Lower lobe of right lung (tissue), 2 donors: ENCODE measurements around the gene MRPL24. TPM values are rescaled to one million over a fixed set of nuclear protein-coding genes. Genes with fewer than 3 reads are reported as not detected.
A peak's percentile ranks its signal among the peaks of the same experiment; 100 is the strongest.

Experiments
- ATAC-seq, 2 donors: fragments of 200-7000 bp; cut with Tn5 transposase; one replicate each; pipeline ENCODE4 v1.9.1; 2020 to 2022; ENCODE audit warnings: mild to moderate bottlenecking in 2 of 2, moderate library complexity in 2 of 2
- DNase-seq: peaks from one replicate; pipeline ENCODE4 v3.0.0-alpha.2; 2020
- H3K27ac ChIP-seq: fragments of 200-600 bp; one replicate; pipeline ENCODE4 v1.8.0; 2022
- H3K27me3 ChIP-seq: fragments of 200-600 bp; one replicate; pipeline ENCODE4 v1.8.0; 2022; ENCODE audit warnings: low read depth
- H3K36me3 ChIP-seq: fragments of 200-600 bp; one replicate; pipeline ENCODE4 v1.8.0; 2022; ENCODE audit warnings: mild to moderate bottlenecking
- H3K4me1 ChIP-seq: fragments of 200-600 bp; one replicate; pipeline ENCODE4 v1.8.0; 2022
- H3K4me3 ChIP-seq: fragments of 200-600 bp; one replicate; pipeline ENCODE4 v1.8.0; 2022; ENCODE audit warnings: mild to moderate bottlenecking
- H3K9me3 ChIP-seq: fragments of 200-600 bp; one replicate; pipeline ENCODE4 v1.8.0; 2022
- intact Hi-C: fragments of 100-400 bp; cut with DNase I; formaldehyde crosslinking; loops from one replicate; pipeline ENCODE4 v1.11.0; 2022
- total RNA-seq: library from RNA; stranded (reverse); fragmentation: NEBNext Ultra II Directional; extraction: Animal tissue kit (Norgen Biotek cat#: 25700); gene quantifications from one replicate; pipeline ENCODE4 v1.2.1, GENCODE V29; 2021
- TF ChIP-seq, protein P1 (sequence below): fragments of 200-600 bp; IDR thresholded peaks from one replicate; pipeline ENCODE4 v1.8.0; 2022; ENCODE audit warnings: antibody characterized with exemption, mild to moderate bottlenecking
- donor health status: DM: no; HTN: yes; CAD: no; lungs with severe emphysema.

The MRPL24 gene
- total RNA-seq, 1 donor from 2014 or later, result 43.7 TPM

DNA sequence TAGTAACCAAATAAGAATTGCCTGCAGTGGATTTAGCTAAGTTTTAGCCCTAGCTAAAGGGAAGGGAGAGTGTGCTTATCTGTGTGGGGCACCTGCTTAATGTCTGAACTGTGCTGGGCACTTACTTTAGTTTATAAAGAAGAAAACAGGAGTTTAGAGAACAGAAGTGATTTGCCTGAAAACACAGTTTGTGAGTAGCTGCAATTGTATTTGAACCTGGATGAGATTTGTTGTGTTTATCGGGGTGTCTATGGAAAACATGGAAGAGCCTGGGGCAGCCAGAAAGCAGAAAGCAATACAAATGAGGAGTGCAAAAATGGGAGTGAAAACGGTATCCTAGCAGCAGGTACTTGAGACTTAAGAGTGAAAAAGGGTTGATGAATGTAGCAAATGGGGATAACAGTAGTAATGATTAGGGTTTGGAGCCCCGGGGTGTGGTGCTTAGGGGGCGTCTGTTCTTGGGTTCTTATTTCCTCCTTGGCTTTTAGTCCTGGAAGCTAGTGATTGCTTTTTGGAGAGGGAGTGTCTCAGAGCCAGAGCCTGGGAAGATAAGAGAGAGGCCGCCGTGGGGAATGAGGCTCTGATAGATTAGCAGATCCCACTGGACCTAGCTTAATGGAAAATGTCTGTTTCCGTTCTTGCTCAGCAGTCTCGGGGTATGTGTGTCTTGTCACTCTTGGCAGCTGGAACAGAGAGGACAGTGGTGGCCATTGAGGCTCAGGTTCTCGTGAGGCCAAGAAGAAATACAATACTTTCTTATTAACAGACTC, 32.0 kb upstream of the MRPL24 start:
- DNase-seq (no peak), ATAC-seq (no peak)
- intact Hi-C loops, result no loop called here
- H3K27ac ChIP-seq, result no peak overlapping the region
- H3K4me1 ChIP-seq, result peaks cover 52% of the 10 kb centered on the region
- H3K9me3 ChIP-seq, result no peaks in the 10 kb centered on the region
- H3K27me3 ChIP-seq, result no peaks in the 10 kb centered on the region
- TF ChIP-seq, protein P1, sequence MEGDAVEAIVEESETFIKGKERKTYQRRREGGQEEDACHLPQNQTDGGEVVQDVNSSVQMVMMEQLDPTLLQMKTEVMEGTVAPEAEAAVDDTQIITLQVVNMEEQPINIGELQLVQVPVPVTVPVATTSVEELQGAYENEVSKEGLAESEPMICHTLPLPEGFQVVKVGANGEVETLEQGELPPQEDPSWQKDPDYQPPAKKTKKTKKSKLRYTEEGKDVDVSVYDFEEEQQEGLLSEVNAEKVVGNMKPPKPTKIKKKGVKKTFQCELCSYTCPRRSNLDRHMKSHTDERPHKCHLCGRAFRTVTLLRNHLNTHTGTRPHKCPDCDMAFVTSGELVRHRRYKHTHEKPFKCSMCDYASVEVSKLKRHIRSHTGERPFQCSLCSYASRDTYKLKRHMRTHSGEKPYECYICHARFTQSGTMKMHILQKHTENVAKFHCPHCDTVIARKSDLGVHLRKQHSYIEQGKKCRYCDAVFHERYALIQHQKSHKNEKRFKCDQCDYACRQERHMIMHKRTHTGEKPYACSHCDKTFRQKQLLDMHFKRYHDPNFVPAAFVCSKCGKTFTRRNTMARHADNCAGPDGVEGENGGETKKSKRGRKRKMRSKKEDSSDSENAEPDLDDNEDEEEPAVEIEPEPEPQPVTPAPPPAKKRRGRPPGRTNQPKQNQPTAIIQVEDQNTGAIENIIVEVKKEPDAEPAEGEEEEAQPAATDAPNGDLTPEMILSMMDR, result no peak
- no peak overlapping the region for H3K4me3 ChIP-seq
- peaks cover 34% of the 10 kb centered on the region for H3K36me3 ChIP-seq

DNA sequence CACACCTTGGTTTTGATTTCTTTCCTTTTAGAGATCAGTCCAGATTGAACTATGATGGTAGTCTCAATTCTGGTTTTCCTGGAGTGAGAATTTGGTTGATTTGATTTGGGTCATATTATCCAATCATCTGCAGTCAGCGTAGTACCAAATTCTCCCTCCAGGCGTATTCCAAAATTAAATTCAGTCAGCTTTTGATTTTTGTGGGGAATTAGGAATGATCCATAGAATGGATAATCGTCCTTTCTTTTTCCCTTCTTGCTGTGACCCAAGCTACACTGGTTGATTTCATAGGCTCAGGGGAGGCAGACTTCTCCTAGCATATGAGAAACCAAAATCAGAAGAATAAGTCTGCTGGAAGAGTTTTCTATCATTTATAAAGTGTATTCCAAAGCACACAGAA, 31.3 kb upstream of the MRPL24 start:
- H3K27me3 ChIP-seq, result no peaks in the 10 kb centered on the region
- H3K4me1 ChIP-seq, result peaks cover 45% of the 10 kb centered on the region
- H3K27ac ChIP-seq, result no peak overlapping the region
- DNase-seq (no peak), ATAC-seq (no peak)
- H3K36me3 ChIP-seq, result peaks cover 34% of the 10 kb centered on the region
- intact Hi-C loops, result no loop called here
- TF ChIP-seq, protein P1, result no peak
- H3K4me3 ChIP-seq, result no peak overlapping the region
- H3K9me3 ChIP-seq, result no peaks in the 10 kb centered on the region

DNA sequence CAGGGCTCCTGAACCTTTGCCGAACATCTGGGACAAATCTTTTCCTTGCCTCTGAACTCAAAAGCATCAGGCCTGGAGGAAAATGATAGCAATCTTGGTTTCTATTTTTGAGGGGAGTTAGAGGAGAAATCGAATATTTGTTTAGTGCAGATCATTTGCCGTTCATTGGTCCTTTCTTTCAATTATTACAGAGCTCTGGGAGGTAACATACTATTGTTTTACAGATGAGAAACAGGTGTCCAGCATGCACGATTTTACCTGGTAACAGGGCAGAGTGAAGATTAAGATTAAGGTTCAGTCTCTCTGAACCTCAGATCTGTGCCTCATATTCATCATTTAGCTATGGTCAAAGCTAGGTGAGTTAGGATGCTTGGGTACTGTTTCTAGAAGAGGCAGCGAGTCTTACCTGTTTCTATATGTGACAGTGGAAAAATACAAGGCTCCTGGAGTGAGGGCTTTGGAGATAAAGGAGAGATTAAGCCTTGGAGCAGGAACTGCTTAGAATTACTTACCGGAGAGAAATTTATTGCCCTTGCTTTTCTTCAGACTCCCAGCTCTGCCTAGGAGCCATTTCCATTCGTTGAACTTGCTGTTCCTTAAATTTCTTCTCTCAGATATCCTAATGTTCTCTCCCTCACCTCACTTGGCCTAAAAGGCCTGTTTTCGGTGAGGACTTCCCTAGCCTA, 27.9 kb upstream of the MRPL24 start:
- TF ChIP-seq, protein P1, result no peak
- Histone ChIP-seq H3K9me3 (no peaks in the 10 kb centered on the region), H3K36me3 (peaks cover 22% of the 10 kb centered on the region), H3K4me3 (peak overlapping the region; percentile 96), H3K27me3 (no peaks in the 10 kb centered on the region), H3K27ac (no peak overlapping the region), H3K4me1 (peaks cover 47% of the 10 kb centered on the region)
- ATAC-seq (no peak), DNase-seq (no peak)
- intact Hi-C loops, result no loop called here

DNA sequence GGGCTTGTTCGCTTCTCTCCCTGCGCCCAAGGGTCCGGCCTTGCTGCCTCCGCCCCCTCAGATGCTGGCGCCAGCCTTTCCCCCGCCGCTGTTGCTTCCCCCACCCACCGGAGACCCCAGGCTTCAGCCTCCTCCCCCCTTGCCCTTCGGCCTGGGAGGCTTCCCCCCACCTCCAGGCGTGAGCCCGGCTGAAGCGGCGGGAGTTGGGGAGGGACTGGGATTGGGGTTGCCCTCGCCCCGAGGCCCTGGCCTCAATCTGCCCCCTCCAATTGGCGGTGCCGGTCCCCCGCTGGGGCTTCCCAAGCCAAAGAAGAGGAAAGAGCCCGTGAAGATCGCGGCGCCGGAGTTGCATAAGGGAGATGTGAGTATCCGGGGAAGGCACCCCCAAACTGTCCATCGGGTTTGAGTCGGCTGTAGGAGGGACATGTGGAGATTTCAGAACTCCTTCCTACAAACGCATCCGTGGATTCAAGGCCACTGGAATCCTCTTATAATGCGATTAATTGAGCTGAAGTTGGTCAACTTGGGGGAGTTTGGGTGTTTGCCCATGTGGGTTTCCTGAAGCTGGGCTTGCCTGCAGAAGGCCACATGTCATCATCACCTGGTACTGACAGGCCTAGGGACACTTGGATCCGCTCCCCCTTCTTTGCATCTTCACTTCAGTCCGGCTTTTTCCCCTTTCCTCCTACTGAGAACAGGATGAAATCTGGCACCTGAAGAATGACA, 27.2 kb upstream of the MRPL24 start:
- Histone ChIP-seq H3K4me1 (peaks cover 42% of the 10 kb centered on the region), H3K36me3 (peaks cover 22% of the 10 kb centered on the region), H3K9me3 (no peaks in the 10 kb centered on the region), H3K4me3 (peak overlapping the region; percentile 96), H3K27me3 (no peaks in the 10 kb centered on the region), H3K27ac (peak overlapping the region; percentile 96)
- TF ChIP-seq, protein P1, result no peak
- ATAC-seq, result peak; percentile 29 to 36
- intact Hi-C loops, result no loop called here
- DNase-seq, result peak; percentile 63

DNA sequence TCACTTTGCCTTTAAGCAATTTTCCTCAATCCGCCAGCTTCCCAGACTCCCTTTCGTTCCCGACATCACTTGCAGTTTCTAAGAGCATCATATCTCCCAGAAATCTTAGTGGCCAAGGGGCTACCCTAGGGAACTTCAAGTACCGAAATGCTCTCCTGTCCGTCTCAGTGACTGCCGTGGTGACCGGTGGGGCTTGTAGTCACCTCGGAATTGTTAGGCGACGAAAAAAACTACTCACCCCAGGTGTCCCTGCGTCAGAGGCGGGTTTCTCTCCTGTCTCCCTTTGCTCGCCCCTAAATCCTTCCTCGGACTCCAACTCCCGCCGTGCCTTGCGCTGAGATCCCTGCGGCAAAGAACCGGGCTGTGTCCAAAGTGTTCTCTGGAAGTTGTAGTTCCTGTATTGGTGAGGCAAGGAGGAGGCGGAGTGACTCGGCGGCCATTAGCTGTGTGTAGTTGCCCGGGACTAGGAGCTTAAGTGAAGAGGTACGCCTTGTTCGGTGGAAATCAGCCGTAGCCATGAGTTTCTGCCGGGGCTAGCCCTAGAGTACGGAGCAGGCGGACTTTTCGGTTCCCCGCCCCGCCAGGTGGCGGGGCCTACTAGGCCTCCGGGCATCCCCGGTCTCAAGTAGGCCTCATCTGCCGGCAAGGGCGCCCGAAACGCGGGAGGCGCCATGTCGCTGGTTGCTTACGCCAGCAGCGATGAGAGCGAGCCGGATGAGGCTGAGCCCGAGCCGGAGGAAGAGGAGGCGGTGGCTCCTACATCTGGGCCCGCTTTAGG, 26.4 kb upstream of the MRPL24 start, which contains the start of gene PRCC:
Gene PRCC, plus strand, starts transcription at position 435 of the 778 bp plus-strand sequence. Its CDS starts 237 bp downstream, at position 672.
- Histone ChIP-seq H3K9me3 (no peaks in the 10 kb centered on the region), H3K36me3 (peaks cover 18% of the 10 kb centered on the region), H3K27me3 (no peaks in the 10 kb centered on the region), H3K27ac (peak within 1 kb of the TSS; percentile 96), H3K4me3 (peak within 1 kb of the TSS; percentile 96), H3K4me1 (peaks cover 34% of the 10 kb centered on the region)
- DNase-seq (peak; percentile 98), ATAC-seq (peak; percentile 98)
- TF ChIP-seq, protein P1, result no peak
- intact Hi-C loops, result no loop called here
